HG03571 (cell line): ENCODE results near the gene IQSEC1.

Experiments
- ATAC-seq: cut with Tn5 transposase; IDR thresholded peaks from one replicate; pipeline ENCODE4 v1.9.1; 2021; ENCODE audit not compliant: unreplicated experiment

The IQSEC1 gene

DNA sequence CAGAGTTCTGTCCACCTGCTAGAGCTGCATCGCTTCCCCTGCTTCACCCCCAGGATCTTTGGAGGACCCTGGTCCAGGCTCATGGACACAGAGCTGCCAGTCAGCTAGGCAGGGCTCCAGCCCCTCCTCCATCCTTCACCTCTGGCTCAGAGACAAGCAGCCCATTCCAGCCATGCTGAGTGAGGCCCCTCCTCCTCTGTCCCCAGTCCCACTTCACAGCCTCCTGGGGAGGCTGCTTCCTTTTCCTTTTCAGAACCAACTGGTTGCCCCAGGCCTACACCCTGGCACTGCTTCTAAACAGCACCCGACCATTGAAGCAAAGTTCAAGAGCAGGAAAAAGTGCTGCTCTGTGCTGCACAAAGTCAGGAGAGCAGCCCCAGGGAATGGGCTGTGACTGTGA, 22.2 kb downstream of the IQSEC1 start:
- ATAC-seq: no peak

DNA sequence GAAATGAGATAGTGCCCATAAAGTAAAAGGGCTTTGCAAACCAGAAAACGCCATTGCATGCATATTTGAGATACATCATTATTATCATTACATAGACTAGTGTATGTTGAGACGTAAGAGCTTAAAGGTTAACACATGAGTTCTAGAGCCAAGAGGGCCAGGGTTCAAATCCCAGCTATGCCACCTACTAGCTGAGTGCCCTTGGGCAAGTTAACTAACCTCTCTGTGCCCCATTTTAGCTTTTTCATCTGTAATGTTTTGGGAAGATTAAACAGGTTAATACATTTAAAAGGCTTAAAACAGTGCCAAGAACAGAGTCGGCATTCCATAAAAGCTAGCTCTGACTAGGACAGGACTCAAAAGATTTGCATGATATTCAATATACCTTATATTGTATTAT, 22.8 kb downstream of the IQSEC1 start:
- no peak for ATAC-seq

DNA sequence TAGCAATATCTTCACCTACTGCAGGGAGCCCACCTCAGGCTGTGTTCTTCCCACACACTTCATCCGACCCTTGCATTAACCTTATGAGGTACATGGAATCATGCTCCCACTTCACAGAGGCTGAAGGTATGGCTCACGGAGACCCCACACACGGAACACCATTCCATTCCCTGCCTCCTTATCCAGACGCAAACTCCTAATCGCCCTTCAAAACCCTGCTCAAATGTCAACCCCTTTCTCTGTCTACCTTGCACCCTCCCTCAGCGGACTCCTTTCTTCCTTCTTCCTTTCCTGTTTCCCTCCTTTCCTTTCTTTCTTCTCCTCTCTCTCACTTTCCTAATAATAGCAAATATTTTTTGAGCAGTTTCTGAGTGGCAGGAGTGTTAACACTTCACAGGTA, 23.8 kb downstream of the IQSEC1 start:
- ATAC-seq: no peak

DNA sequence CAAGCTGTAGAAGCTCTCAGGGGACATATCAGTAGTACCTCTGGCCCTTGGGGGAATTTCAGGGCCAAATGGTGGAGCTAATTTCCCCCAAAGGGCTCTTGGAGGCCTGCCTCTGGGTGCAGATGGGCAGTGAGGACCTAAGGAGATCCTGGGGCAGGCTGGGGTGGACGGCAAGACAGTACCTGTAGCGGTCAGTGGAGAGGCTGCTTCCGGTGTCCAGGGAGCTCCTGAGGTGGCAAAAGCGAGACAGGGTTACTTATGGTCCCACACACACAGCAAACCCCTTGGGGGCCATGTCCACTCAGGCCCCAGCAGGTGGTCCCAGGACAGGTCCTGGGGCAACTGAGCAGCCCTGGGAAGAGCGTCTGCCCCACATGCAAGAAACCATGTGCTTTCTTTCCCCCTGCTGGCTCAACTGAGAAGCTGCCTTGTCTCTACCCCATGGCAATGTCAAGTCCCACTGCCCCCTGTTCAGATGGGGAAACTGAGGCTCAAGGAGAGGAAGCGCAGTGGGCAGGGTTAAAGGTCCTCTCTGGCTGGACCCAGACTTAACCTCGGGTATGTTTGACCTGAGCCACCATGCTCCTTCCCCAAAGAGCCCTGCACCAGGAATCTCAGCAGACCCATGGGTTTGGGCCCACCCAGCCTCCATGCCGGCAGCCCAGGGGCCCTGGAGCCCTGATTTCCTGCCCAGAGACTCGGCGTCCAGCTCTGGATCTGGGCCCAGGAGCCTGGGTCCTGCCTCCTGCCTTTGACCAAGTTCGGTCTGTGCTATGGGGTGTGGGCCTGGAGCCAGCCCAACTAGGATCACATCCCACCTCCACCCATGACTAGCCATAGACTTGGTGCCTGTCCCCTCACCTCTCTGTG, 25.7 kb downstream of the IQSEC1 start:
- ATAC-seq: no peak

DNA sequence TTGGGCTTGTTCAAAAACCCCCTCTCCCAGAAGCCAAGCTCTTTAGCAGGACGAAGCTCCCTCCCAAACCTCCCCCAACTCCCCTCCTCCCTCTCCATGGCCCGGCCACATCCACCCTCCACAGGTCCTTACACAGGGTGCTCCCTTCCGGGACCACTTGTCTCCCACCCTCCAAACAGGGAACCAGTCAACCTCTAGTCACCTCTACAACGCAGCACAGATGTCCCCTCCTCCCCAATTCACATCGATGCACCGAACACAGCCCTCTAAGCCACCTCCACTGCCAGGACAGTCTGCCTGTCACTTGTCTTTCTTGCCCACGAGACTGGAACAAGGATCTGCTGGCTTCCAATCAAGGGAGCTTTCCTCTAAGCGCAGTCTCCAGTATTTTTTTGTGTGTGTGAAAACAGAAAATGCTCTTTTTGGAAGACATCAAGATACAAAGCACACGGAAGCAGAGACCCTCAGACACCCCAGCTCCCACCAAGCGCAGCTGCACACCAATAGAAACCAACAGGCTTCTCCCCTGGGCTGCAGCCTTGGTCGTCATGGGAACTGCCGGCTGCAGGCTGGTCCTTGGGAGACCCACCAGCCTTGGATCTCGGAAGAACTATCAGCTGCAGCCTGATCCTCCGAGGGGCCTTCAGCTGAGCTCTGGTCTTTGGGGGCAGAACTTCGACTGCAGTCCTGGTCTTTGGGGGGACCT, 26.5 kb downstream of the IQSEC1 start:
- ATAC-seq: peak; percentile 19

DNA sequence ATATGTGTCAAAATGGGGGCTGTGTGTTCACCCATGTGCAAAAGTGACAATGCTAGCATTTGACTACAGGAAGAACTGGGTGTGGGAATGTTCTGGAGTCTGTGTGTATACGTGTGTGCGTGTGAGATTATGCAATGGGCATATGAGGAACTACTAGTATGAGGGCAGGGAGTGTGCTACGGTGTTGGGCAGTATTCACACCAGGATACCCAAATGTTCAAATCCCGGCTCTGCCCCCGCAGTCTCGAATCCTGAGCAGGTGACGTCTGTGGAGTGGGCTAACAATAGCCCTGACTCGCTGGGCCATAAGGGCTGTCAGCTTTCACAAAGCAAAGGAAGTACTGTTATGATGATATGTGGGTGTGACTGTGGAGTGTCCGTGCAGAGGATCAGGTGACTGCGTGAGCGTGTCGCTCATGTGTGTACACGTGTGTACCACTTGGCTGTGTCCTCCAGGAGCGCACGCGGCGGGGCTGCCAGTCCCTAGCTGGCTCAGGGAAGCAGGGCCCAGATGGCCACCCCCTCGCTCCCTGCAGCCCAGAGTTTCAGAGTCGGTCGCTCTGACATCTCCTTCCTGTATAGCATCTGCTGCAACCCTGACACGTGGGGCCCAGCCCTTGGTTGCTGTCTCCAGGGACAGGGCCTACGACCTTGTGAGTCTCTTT, 27.2 kb downstream of the IQSEC1 start:
- peak; percentile 83 for ATAC-seq

DNA sequence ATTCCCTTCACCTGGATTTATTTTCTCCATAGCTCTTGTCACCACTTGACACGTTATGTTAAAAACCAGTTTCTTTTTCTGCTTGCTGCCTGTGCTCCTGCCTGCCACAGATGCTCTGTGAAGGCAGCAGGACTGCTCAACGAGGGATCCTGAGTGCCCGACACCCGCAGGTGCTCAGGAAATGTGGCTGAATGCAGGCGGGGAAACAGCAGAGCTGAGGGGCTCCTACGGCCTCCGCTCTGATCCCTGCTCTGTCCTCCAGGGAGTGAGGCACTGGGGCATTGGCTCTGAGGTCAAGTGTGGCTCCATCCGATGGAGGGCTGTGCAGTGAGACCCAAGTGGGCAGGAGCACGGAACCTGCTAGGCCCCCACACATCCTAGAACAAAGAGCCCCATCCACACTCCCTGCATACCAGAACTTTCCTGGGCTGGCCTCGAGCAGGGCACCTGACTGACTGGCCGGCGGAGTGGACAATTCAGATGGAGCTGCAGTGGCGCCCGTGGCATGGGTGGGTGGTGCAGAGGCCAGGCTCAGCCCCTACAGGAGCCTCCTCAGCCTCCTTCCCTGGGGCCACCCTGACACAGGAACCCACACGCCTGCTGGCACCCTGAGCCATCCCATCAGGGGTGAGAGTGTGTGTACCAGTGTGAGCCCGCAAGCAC, 27.9 kb downstream of the IQSEC1 start:
- ATAC-seq: no peak

DNA sequence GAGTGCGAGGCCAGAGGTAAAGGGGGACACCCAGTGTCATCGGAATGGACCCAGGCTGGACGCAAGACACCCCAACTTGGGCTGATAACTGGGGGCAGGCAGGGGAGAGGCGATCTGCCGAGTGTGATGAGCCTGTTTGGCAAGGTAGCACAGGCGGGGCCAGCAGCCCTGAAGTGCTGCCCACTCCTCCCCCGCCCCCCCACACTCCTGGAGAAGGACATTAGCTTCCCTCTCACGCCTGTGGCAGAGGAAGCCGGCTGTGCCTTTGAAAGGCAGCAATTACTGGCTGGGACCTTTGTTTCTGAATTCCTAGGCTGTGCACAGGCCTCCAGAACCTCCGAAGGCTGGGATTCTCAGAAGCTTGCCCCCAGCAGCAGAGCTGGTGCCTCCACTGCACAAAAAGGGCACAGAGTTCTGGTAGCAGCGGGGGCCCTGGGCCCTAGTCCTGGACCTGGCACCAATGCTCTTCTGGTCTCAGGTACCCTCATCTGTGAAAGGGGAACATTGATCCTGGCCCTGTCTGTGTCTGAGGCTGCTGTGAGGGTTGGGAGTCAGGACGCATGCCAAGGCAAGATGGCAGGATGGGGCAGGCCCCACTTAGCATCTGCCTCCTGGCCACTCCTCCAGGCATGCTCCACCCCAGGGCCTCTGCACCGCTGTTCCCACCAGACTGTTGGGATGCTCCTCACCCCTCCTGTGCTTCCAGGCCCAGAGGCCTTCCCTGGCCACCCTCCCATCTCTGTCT, 28.6 kb downstream of the IQSEC1 start:
- no peak for ATAC-seq

DNA sequence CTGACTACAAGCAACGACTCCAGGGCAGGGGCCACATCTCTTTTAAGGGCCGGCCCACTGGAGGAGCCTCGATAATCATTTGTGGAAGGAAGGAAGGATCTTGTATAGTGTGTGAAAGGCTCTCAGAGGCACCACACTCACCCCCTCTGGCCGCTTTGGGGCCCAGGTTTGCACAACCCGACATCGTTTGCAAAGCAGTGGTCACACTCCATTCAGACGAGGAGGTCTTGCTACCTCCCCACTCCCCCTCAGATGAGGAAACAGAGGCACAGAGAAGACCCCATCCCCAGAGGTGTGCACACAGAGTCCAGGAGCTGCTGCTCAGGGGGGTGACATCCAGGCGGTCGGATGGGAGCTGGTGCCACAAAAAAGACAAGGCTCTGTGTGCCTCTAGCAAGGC, 29.6 kb downstream of the IQSEC1 start:
- ATAC-seq: no peak

DNA sequence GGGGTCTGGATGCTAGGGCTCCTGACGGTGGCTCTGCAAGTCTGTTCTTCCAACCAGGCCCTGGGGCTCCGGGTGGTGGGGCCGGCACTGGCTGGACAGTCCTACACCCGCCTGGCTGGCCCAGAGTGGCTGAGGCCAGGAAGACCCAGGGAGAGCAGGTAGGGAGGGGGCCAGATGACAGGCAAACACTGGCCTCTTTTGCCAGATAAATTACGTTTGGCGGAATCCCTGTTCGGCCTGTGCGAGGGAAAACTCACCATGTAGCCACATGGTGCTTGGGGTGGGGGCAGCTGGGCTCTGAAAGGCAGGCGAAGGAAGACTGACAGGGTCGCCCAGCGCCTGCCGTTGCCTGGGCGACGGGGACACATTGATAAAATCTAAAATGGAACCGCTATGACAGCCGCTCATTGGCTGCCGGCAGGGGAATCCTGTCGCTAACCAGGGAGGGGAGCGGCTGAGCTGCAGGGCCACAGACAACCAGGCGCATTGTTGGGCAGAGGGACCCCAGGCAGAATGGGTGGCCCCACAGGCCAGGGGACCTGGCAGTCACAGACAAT, 30.4 kb downstream of the IQSEC1 start:
- no peak for ATAC-seq

DNA sequence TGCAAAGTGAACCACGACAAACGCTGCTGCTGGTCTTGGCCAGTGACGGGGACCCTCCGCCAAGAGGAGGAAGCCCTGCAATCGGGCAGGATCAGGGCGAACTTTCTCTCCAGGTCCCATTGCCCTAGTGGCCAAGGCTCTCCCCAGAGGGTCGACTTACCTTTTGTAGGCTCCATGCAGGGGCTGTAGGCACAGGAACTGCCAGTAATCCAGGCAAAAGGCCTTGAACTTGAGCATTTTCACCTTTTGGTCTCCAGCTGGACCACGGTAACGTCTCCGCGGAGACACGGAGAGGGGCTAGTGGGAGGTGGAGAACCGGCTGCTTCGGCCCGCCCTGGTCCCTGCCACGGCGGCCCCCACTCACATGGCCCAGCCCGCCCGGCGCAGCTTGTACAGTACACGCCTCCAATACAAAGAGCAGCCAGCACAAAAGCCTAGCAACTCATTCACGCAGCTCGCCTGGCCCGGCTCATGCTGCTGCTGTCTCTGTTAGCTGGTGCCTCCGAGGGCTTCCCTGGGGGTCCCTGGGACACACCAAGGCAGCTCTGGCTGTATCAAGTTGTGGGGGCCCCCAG, 31.0 kb downstream of the IQSEC1 start:
- ATAC-seq: no peak

DNA sequence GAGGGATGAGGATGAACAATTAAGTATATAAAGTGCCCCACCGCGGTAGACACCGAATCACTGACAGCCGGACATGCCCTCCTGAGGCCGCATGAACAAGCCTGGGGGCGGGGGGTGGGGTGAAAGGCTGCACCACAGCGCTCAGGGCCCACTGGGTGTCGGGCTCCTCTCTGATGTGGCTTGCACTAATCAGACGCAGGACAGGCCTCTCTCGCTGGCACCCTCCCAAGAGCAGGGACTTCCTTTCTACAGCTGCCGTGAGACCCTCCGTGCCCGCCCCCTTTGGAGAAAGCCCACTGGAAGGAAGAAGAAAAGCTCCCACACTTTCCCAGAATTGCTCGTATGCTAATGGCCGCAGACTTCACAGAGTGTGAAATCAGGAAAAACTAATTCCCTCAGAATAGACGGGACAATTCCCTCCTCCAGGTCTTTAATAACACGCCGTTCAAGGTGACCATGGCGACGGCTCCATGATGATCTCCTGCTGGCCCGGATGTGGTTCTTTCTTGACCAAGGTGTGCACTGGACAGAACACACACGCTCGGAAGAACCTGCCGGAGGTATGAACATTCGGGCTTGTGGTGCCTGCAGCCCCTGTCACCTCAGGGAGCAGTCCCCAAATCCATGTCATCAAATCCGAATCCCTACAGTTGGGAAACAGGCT, 32.0 kb downstream of the IQSEC1 start:
- no peak for ATAC-seq

DNA sequence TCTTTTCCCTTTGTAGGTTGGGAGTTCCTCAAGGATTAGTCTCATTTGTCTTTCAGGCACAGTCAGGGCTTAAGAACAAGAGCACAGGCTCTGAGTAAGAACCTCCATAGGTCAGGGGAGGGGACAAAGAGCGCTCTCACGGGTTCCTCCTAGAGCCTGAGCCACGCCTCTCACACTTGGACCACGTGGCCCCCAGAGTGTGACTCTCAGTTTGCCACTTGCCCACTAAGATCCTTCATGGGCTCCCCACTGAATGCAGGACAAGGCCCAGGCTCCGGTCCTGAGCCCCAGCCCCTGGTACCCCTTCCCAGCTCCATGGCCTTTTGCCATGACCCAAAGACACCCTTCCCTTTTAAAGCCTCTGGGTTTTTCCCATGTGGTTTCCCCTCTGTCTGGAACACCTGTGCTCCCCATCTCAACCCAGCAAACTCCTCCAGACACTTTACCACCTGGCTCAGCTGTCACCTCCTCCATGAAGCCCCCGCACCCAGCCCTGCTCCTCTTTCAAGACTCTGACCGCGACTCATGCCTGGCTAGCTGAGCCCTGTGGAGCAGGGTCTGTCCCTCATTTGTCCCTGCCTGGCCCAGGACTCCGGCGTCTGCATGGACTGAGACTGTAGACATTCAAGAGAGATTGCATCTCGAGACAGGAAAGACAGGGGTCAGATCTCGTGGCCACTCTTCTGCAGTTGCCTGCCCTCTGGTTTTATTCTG, 32.7 kb downstream of the IQSEC1 start:
- peak; percentile 66 for ATAC-seq

DNA sequence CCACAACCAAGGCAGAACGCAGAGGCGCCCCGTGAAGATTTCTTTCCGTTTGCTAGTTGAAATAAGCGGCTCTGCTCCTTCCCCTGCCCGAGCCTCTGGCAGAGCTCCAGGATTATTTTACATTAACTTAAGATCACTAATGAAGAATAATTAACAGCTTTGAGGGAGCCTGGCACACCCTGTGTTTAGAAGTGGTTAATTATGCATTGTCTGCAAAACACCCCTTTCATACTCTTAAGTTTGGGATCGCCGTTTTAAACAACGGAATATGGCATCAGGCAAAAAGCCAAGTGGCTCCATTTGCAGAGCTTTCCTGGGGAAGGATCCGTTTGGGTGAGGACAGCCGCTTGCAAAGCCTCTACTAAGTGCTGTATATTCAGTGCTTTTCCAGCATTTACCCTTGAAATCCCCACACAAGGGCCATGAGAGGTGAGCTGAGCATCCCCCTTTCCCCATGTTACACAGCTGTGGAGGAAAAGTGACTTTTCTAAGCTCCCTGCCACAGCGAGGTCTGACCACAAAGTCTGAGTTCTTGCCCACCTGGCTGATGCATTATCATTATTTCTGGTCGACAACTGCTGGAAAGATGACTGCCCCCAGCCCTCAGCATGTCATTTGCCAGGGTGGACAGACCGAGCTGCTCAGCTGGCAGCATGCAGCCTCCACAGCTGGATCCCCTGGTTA, 33.9 kb downstream of the IQSEC1 start:
- no peak for ATAC-seq

DNA sequence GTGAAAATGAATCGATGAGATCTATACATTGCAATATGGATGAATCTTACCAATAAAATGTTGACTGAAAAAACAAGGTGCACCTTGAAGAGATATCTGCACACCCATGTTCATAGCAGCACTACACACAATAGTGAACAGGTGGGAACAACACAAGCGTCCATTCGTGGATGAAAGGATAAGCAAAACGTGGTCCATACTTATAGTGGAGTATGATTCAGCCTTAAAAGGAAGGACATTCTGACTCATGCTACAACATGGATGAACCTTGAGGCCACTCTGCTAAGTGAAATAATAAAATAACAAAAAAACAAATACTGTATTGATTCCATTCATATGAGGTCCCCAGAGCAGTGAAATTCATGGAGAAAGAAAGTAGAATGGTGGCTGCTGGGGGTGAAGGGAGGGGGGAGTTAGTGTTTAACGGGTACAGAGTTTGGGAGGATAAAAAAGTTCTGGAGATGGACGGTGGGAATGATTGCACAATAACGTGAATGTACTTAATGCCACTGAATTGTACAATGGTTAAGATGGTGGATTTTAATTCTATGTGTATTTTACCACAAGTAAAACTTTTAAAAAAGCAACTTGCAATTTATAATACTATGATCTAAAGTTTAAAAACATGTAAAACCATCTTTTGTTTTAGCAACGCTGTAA, 35.6 kb downstream of the IQSEC1 start:
- ATAC-seq: no peak

DNA sequence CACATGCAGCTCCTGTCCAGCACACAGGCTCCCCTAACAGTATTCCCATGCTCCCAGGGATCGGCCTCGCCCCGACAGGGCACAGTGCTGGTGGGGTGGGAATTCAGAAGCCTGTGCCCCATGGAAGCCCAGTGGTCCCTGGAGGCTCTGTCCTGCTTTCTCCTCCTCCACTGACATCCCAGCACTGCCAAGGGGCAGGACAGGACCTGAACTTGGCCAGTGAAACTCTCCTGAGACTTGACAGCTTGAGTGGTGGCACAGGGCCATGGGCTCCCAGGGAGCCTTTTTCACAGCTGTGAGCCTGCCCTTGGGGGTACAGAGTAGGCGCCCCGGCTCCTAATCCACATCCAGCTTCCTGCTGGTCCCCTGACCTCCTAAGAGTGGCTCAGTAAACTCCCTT, 38.4 kb downstream of the IQSEC1 start:
- ATAC-seq: no peak

DNA sequence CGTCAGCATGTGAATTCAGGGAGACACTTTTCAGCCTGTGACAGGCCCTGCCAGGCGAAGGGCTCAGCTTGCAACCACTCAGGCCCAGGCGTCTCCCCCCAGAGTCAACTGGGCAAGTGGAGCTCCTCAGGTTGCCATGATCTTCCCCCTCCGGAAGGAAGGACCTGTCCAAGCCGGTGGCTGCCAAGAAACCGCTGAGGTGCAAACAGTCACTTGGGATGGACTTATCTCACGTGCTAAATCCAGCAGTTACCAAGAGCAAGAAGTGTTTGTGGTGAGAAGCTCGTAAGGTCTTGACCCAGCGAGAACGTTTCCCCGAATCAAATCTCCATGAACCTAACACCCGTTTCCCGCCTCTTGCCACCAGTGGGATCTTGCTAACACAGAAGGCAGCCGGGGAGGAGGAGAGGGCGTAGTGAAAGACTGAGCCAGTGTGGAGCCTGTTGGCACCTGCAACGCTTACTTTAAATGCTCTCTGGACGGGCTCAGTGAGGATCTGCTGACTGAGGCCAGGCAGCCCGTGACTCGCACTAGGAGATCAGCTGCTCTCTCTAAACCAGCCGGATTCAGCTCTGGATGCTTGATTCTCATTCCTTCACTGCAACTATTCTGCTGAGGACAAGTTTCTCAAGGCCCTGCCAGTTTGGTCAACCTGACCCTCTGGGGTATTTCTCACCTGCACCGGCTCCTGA, 39.0 kb downstream of the IQSEC1 start:
- no peak for ATAC-seq
